GM15510 (cell line): Measurements from ENCODE around the gene KLHL14.

ENCODE experiments used
- POLR2A ChIP-seq: IDR thresholded peaks from 3 replicates; pipeline ENCODE4 v1.6.1; 2011; ENCODE audit warnings: borderline replicate concordance; ENCODE audit not compliant: insufficient read length; ENCODE audit errors: extremely low read depth

The KLHL14 gene

DNA sequence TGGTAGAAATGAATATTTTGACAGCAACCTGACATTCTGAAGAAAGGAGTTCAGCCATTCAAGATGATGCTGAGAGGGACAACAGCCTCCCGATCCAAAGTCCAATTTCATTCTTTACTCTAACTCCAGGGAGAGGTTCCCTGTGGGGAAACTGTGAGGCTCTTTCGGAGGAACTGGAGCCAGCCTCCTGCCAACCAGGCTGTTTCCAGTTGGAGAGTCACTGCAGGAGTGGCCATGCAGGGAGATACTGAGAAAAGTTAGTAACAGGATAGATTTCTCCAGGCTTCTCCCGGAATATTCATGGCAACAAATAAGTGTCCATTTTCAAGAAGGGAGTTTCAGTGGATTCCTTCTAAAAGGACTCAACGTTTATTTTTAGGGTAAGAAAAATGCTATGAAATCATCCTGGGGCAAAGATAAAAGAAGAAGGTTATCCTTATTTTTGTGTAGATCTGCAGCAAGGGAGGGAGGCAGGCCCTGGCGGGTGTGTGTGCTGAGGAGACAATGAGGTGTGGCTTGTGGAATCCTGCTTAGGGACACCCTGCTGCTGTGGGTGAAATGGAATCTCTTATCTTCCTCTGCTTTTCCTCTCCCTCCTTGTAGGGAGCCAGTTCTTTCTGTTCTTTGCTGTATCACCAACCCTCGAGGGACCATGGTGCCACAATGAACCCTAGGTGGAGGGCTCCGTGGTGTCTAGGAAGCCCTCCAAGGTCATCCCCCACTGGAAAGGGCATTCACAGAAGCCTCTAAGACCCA is 18.1 kb downstream of the KLHL14 start:
- no peak for TF ChIP-seq POLR2A

GRCh38 chr18:32753656-32754260 is 19.1 kb downstream of the KLHL14 start:
- no peak for TF ChIP-seq POLR2A

DNA sequence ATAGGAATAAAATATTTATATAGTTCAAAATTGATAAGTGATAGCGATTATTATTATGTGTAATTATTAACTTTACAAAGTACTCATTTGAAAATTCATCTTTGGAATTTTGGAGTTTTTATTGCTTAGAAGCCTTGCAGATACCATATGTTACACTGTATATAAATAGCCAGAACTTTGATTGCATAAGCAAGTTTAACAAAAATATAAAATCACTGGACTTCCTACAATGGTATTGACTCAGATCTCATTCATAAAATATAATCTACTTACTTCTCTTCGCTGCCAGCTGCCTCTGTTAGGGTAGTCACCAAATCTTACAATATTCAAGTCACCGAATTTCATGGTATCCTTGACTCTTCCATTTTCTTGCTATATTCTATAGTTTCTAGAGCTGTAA is 22.5 kb downstream of the KLHL14 start:
- TF ChIP-seq POLR2A: no peak

DNA sequence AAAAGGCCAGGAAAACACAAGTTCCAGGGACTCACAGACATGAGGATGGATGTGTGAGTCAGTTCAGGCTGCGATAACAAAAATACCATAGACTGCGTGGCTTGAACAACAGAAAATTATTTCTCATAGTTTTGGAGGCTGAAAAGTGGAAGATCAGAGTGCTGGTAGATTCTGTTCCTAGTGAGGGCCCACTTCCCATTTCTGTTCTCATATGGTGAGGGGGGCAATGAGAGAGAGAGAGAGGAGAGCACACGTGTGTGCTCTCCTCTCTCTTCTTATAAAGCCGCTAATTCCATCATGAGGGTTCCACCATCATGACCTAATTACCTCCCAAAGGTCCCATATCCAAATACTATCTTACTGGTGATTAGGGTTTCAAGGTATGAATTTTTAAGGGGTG is 23.0 kb downstream of the KLHL14 start:
- TF ChIP-seq POLR2A: no peak

DNA sequence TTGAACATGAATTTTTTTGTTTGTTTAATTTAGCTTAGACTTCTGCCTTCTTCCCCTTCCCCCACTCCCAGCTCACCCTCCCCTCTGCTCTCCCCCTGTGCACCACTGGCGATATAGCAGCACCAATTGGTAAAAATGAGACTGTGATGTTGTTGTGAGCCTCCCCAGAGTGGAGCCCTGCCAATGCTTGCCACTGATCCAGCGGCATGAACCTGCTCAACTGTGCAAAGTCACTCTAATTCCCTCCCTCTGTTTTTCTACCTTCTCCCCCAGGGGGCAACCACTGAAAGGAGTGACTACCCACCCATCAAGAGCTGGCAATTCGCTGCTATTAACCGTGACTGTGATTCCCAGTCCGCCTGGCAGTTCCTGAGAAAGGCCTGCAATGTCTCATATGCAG is 30.2 kb downstream of the KLHL14 start:
- TF ChIP-seq POLR2A: no peak

DNA sequence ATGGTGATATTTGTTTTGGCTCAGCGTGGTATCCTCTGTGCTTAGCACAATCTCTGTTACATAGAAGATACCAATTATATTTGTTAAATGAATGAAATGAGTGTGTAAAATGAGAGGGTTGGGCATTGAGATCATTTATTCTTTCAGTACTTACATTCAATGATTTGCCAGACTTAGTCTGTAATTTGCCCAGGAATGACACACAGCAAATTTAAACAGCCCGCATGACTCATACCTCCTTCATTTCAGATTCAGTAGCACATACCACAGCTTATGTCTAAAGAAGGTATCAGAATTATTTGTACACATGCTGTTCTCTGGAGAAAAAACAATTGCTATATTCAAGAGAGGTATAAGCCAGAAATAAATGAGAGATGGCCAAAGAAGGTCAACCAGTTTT is 37.0 kb downstream of the KLHL14 start:
- TF ChIP-seq POLR2A: no peak

- TF ChIP-seq POLR2A: no peak
Measured at GRCh38 chr18:32734442-32734841, 38.4 kb downstream of the KLHL14 start.

- TF ChIP-seq POLR2A: no peak
Measured at GRCh38 chr18:32732165-32732564, 40.7 kb downstream of the KLHL14 start.

GRCh38 chr18:32730620-32731091 is 42.2 kb downstream of the KLHL14 start:
- no peak for TF ChIP-seq POLR2A

- no peak for TF ChIP-seq POLR2A
Measured at GRCh38 chr18:32730068-32730467, 42.8 kb downstream of the KLHL14 start.

- no peak for TF ChIP-seq POLR2A
Measured at GRCh38 chr18:32724071-32724749, 48.6 kb downstream of the KLHL14 start.

DNA sequence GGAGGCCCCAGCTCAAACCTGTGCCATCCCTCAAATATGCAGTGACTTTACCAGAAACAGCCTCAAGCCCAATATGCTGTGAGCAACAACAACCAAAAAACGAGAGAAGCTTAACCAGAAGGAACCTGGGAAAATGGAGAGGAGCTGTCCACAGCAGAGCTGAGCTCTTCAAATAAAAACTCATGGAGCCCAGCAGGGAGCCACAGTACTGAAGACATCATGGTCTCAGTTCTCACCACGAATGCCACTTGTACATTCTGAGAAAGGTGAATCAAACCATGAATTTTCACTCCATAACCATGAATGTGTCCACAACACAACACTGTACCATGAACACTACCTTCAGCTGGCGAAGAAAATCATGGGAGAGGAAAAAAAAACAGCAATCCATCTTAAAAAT is 50.5 kb downstream of the KLHL14 start:
- no peak for TF ChIP-seq POLR2A

GRCh38 chr18:32717126-32717525 is 55.7 kb downstream of the KLHL14 start:
- no peak for TF ChIP-seq POLR2A

DNA sequence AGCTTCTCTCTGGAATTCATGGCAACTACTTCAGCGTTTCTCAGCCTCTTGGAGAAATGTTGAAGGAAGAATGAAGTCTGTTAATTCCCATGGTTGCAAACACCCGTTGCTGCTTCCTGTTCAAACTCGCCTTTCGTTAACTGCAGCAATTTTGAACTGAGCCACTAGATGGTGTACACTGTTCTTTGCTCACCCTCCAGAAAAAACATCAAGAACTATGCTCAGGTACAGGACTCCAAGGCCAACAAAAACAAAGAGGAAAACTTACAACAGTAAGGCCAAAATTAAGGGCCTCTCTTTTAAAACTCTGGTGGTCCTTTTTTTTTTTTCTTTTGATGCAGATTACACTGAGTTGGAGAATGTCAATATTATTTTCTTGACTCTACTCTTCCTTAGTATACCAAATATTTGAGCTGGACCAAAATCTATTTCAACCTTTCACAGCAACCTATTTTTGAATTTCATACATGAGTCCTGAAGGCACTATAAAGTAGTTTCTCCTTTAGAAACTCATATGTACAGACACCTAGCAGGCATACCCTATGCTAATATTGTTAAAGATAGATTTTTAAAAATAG is 58.2 kb downstream of the KLHL14 start:
- TF ChIP-seq POLR2A: no peak

DNA sequence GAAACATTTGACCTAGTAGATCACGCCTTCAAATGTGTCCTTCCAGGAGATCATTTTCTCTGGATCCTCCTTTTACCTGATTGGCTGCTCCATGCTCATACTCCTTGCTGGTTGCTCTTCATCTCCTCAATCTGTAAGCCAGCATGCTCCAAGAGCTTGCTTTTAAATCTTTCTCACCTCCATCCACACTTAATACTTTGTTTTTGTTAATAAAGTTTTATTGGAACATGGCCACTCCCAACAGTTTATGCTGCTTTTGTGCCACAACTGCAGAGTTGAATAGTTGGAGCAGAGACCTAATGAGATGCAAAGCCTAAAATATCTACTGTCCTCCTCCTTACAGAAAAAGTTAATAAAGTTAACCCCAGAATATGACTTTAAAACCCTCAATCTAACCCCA is 60.0 kb downstream of the KLHL14 start:
- no peak for TF ChIP-seq POLR2A
